Endothelial cell of umbilical vein (primary cell): Measurements from ENCODE around the gene ATXN1.

Source experiments
- CTCF ChIP-seq, 2 donors: IDR thresholded peaks; 1 replicate in 1 of 2; 2 replicates in 1 of 2; pipeline ENCODE4 v1.5.1; 2011; ENCODE audit warnings: low read length in 2 of 2, mild to moderate bottlenecking in 2 of 2, moderate library complexity in 2 of 2, control low read depth in 1 of 2, inconsistent platforms in 1 of 2, low read depth in 1 of 2; ENCODE audit not compliant: insufficient read depth in 1 of 2; ENCODE audit errors: extremely low read depth in 1 of 2
- JUN ChIP-seq: IDR thresholded peaks from 2 replicates; pipeline ENCODE4 v1.6.1; 2011; ENCODE audit warnings: borderline replicate concordance, low read depth; ENCODE audit not compliant: insufficient read length, insufficient read depth
- MAX ChIP-seq: IDR thresholded peaks from 2 replicates; pipeline ENCODE4 v1.6.1; 2011; ENCODE audit not compliant: insufficient read depth, insufficient read length

- TF ChIP-seq CTCF (IDR thresholded peaks at IDR 0.05; ENCODE audit: extremely low read depth in 1 of 2, insufficient read depth in 1 of 2, low read depth in 1 of 2, low read length in 2 of 2) (no peak), JUN (no peak), MAX (no peak)
Observed at GRCh38 chr6:16339265-16339587, 422.0 kb downstream of the ATXN1 start.
